Forelimb muscle (tissue), 1 donor: Measurements from ENCODE around the gene L1CAM. TPM values are rescaled to one million over a fixed set of nuclear protein-coding genes. Genes with fewer than 3 reads are reported as not detected.

ENCODE experiments used
- DNase-seq: peaks from one replicate; pipeline ENCODE4 v3.0.0-alpha.2; 2013; ENCODE audit warnings: low read depth
- polyA plus RNA-seq: library from polyadenylated mRNA; unstranded; fragments of 120-200 nt; gene quantifications from one replicate; pipeline ENCODE4 v1.2.1, GENCODE V29; 2013; ENCODE audit not compliant: insufficient read length

L1CAM gene
- polyA plus RNA-seq = 1.9 TPM

- DNase-seq = no peak
These were observed at the start of gene L1CAM for GRCh38 chrX:153885968-153886903. Gene L1CAM, minus strand, starts transcription at chrX:153886173. Its CDS starts 10,337 bp downstream, at chrX:153875836.

GRCh38 chrX:153935326-153935851 is 49.4 kb upstream of the L1CAM start:
- DNase-seq = no peak

- no peak for DNase-seq
These were observed 48.9 kb upstream of the L1CAM start, which contains the start of gene NAA10 for GRCh38 chrX:153934762-153935325. Gene NAA10, minus strand, starts transcription at chrX:153935037. Its CDS starts 133 bp downstream, at chrX:153934904.

- no peak for DNase-seq
These were observed 48.3 kb upstream of the L1CAM start for GRCh38 chrX:153934148-153934761.

- DNase-seq = no peak
These were observed 47.8 kb upstream of the L1CAM start for GRCh38 chrX:153933748-153934147.

- DNase-seq = no peak
These were observed 46.4 kb upstream of the L1CAM start for GRCh38 chrX:153932220-153932915.

GRCh38 chrX:153931748-153932147 is 45.8 kb upstream of the L1CAM start:
- no peak for DNase-seq

- DNase-seq = no peak
These were observed 45.2 kb upstream of the L1CAM start for GRCh38 chrX:153931151-153931550.

- DNase-seq = no peak
These were observed 44.3 kb upstream of the L1CAM start for GRCh38 chrX:153930011-153930910.

GRCh38 chrX:153929576-153929975 is 43.6 kb upstream of the L1CAM start:
- no peak for DNase-seq

- DNase-seq = no peak
These were observed 42.9 kb upstream of the L1CAM start for GRCh38 chrX:153928846-153929245.

GRCh38 chrX:153927922-153928760 is 42.2 kb upstream of the L1CAM start:
- peak; percentile 91 for DNase-seq

- DNase-seq = no peak
These were observed 41.6 kb upstream of the L1CAM start for GRCh38 chrX:153927672-153927921.

GRCh38 chrX:153926858-153927671 is 41.1 kb upstream of the L1CAM start:
- peak; percentile 40 for DNase-seq

- DNase-seq = no peak
These were observed 40.5 kb upstream of the L1CAM start for GRCh38 chrX:153926552-153926857.

- no peak for DNase-seq
These were observed 40.0 kb upstream of the L1CAM start, which contains the start of gene ARHGAP4 for GRCh38 chrX:153925739-153926551. Gene ARHGAP4, minus strand, starts transcription at chrX:153926264. Its CDS starts 62 bp downstream, at chrX:153926202.

- no peak for DNase-seq
These were observed 39.4 kb upstream of the L1CAM start for GRCh38 chrX:153925387-153925738.

- no peak for DNase-seq
These were observed 38.3 kb upstream of the L1CAM start for GRCh38 chrX:153924149-153924861.
